Lower leg skin (tissue), 3 donors: ENCODE data around the gene TNFSF9.

Experiments
- POLR2A ChIP-seq, 2 donors: fragments of 450-650 bp; IDR thresholded peaks; one replicate each; pipeline ENCODE4 v1.6.1; 2016 to 2017; ENCODE audit warnings: antibody characterized with exemption in 2 of 2, mild to moderate bottlenecking in 1 of 2, moderate library complexity in 1 of 2
- TF ChIP-seq, protein P1 (sequence below), 3 donors: fragments of 450-650 bp; IDR thresholded peaks; one replicate each; pipeline ENCODE4 v1.5.1; 2016; ENCODE audit warnings: antibody characterized with exemption in 3 of 3, mild to moderate bottlenecking in 3 of 3, moderate library complexity in 2 of 3

DNA sequence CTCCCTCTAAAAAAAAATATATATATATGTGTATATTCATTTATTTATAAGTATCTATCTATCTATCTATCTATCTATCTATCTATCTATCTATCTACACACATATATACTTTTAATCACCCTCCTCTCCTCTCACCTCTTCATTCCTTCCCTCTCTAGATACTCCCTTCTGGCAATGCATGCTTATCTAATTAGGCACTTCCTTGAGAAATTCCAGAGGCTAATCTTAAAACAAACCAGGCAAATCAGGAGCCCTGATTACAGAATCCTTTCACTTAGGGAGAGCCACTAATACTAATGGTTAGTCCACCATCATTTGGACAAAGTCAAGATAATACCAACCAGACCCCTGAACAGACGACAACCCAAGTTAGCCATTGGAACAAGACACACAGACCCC lies 42.5 kb downstream of the TNFSF9 start:
- TF ChIP-seq POLR2A (IDR thresholded peaks at IDR 0.05) = no peak
- TF ChIP-seq, protein P1, sequence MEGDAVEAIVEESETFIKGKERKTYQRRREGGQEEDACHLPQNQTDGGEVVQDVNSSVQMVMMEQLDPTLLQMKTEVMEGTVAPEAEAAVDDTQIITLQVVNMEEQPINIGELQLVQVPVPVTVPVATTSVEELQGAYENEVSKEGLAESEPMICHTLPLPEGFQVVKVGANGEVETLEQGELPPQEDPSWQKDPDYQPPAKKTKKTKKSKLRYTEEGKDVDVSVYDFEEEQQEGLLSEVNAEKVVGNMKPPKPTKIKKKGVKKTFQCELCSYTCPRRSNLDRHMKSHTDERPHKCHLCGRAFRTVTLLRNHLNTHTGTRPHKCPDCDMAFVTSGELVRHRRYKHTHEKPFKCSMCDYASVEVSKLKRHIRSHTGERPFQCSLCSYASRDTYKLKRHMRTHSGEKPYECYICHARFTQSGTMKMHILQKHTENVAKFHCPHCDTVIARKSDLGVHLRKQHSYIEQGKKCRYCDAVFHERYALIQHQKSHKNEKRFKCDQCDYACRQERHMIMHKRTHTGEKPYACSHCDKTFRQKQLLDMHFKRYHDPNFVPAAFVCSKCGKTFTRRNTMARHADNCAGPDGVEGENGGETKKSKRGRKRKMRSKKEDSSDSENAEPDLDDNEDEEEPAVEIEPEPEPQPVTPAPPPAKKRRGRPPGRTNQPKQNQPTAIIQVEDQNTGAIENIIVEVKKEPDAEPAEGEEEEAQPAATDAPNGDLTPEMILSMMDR (IDR thresholded peaks at IDR 0.05) = no peak
